Right atrium auricular region (tissue), 2 donors: ENCODE measurements around the gene SMAD1. TPM values are rescaled to one million over a fixed set of nuclear protein-coding genes. Genes with fewer than 3 reads are reported as not detected.

ENCODE experiments used
- DNase-seq: peaks from one replicate; pipeline ENCODE4 v3.0.0-alpha.2; 2019; ENCODE audit warnings: low spot score
- H3K27ac ChIP-seq, 2 donors: fragments of 200-600 bp; sonication (generic); 1 replicate in 1 of 2; 2 replicates in 1 of 2; pipeline ENCODE4 v1.5.1; 2016 to 2019
- H3K27me3 ChIP-seq, 2 donors: fragments of 200-600 bp; sonication (generic); one replicate each; pipeline versions ENCODE4 v1.5.1 to v1.6.0; 2017 to 2019
- H3K36me3 ChIP-seq: fragments of 200-600 bp; sonication (generic); one replicate; pipeline ENCODE4 v1.5.1; 2016
- H3K4me1 ChIP-seq, 2 donors: fragments of 200-600 bp; sonication (generic); one replicate each; pipeline versions ENCODE4 v1.5.1 to v1.6.0; 2017 to 2019
- H3K4me3 ChIP-seq, 2 donors: fragments of 200-600 bp; sonication (generic); 1 replicate in 1 of 2; 2 replicates in 1 of 2; pipeline ENCODE4 v1.5.1; 2017 to 2019; ENCODE audit warnings: mild to moderate bottlenecking in 1 of 2, moderate library complexity in 1 of 2
- H3K9me3 ChIP-seq, 2 donors: fragments of 200-600 bp; sonication (generic); one replicate each; pipeline ENCODE4 v1.5.1; 2019
- CTCF ChIP-seq, 2 donors: fragments of 200-600 bp; sonication (generic); IDR thresholded peaks; one replicate each; pipeline ENCODE4 v1.5.1; 2019; ENCODE audit warnings: antibody characterized with exemption in 2 of 2
- total RNA-seq, 2 donors: library from RNA; depleted of rRNA; stranded (reverse); fragments of >200 nt; gene quantifications; one replicate each; pipeline ENCODE4 v1.1.0, GENCODE V29; 2016

Gene SMAD1
- total RNA-seq, 2 donors from 2014 or later, result 12.5 to 13.9 TPM

GRCh38 chr4:145437466-145437865 is 44.2 kb upstream of the SMAD1 start:
- H3K4me3 ChIP-seq, result no peak overlapping the region
- no peak overlapping the region for H3K27ac ChIP-seq
- no peak for DNase-seq
- no peaks in the 10 kb centered on the region for H3K36me3 ChIP-seq
- peaks cover 0 to 12% of the 10 kb centered on the region in 2 donors for H3K9me3 ChIP-seq
- no peak for TF ChIP-seq CTCF (IDR thresholded peaks at IDR 0.05)
- H3K27me3 ChIP-seq, result no peaks in the 10 kb centered on the region
- H3K4me1 ChIP-seq, result no peaks in the 10 kb centered on the region

DNA sequence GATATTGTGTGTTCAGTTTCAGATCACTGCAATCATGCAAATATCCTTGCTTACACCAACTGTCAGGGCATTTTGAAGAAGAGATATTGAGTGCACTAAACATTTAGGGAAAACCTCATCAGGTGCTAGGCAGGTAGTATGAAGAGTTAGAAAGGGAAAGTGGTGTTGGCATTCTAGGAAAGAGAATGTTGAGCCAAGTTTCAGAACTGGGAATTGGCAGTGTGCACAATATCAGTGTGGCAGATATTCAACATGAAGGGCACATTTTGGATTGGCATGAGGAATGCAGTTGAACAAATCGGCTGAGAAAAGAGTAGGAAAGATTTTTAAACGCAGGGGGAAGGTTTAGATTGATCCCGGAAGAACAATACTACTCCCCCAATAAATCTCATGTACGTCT is 43.4 kb upstream of the SMAD1 start:
- no peaks in the 10 kb centered on the region for H3K36me3 ChIP-seq
- H3K4me3 ChIP-seq, result no peak overlapping the region
- no peak for DNase-seq
- no peaks in the 10 kb centered on the region for H3K27me3 ChIP-seq
- no peak overlapping the region for H3K27ac ChIP-seq
- TF ChIP-seq CTCF (IDR thresholded peaks at IDR 0.05), result no peak
- peaks cover 0 to 12% of the 10 kb centered on the region in 2 donors for H3K9me3 ChIP-seq
- H3K4me1 ChIP-seq, result no peaks in the 10 kb centered on the region

DNA sequence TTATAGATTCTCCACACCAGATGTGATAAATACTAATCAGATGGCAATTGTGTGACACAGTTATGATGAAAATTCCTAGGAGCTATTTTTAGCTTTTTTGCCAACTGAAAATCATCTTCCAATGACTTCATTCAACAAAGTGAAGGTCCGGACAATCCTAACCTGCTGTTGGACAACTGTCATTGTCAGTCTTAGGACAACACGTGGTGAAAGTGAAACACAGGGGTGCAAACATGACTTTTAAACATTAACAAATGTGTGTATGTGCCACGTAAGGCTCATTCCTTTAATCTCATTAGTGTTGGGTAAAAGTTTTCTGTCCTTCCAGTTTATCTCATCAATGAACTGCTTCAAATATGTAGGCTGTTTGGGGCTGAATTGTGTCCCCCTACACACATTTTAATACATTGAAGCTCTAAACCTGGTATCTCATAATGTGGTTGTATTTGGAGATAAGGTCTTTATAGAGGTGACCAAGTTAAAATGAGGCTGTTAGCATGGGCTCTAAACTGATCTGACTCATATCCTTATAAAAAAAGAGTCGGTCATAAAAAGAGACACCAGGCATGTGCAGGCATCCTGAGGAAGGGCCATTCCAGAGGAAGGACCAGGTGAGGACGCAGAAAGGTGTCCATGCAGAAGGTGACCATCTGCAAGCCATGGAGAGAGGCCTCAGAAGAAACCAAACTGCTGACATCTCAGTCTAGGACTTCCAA is 41.2 kb upstream of the SMAD1 start:
- no peak overlapping the region for H3K4me3 ChIP-seq
- no peaks in the 10 kb centered on the region for H3K36me3 ChIP-seq
- H3K9me3 ChIP-seq, result peaks cover 0 to 3% of the 10 kb centered on the region in 2 donors
- no peaks in the 10 kb centered on the region for H3K27me3 ChIP-seq
- no peaks in the 10 kb centered on the region for H3K4me1 ChIP-seq
- H3K27ac ChIP-seq, result no peak overlapping the region
- TF ChIP-seq CTCF (IDR thresholded peaks at IDR 0.05), result no peak
- no peak for DNase-seq

- H3K36me3 ChIP-seq, result no peaks in the 10 kb centered on the region
- no peaks in the 10 kb centered on the region for H3K4me1 ChIP-seq
- no peak for TF ChIP-seq CTCF (IDR thresholded peaks at IDR 0.05)
- no peak for DNase-seq
- H3K27me3 ChIP-seq, result no peaks in the 10 kb centered on the region
- H3K4me3 ChIP-seq, result no peak overlapping the region
- no peak overlapping the region for H3K27ac ChIP-seq
- H3K9me3 ChIP-seq, result peaks cover 0 to 7% of the 10 kb centered on the region in 2 donors
Observed at GRCh38 chr4:145446184-145446583, 35.5 kb upstream of the SMAD1 start.

GRCh38 chr4:145451895-145452294 is 29.8 kb upstream of the SMAD1 start:
- no peak overlapping the region for H3K27ac ChIP-seq
- H3K4me1 ChIP-seq, result no peaks in the 10 kb centered on the region
- H3K36me3 ChIP-seq, result no peaks in the 10 kb centered on the region
- no peak for DNase-seq
- H3K4me3 ChIP-seq, result no peak overlapping the region
- TF ChIP-seq CTCF (IDR thresholded peaks at IDR 0.05), result no peak
- H3K9me3 ChIP-seq, result no peaks in the 10 kb centered on the region
- no peaks in the 10 kb centered on the region for H3K27me3 ChIP-seq
